ENCODE data around the gene DTWD2. TPM values are rescaled to one million over a fixed set of nuclear protein-coding genes. Genes with fewer than 3 reads are reported as not detected.

DTWD2 gene
- total and polyA plus RNA-seq, 2 of the 4 experiments (the other 2 are of a cell fraction): 1.2 to 1.8 TPM

- H3K9me1 ChIP-seq (ENCODE audit: insufficient read depth, low read length): no peaks in the 10 kb centered on the region
- H3K27ac ChIP-seq (ENCODE audit: insufficient read depth, low read length): no peak overlapping the region
- H4K8ac ChIP-seq (ENCODE audit: low read depth in 2 of 2, low read length in 2 of 2): peak overlapping the region in 1 of 2 experiments; percentile 76; a peak in 3 of 4 replicates
- no peaks in the 10 kb centered on the region for H4K20me1 ChIP-seq (ENCODE audit: insufficient read depth, low read length)
- no peak overlapping the region for H2BK20ac ChIP-seq (ENCODE audit: low read depth, low read length)
- no peaks in the 10 kb centered on the region for H3K9me3 ChIP-seq (ENCODE audit: control insufficient read depth, insufficient read depth, low read length)
- DNase-seq (no peak), ATAC-seq (ENCODE audit: low read depth) (no peak)
- no peaks in the 10 kb centered on the region for H3K4me1 ChIP-seq (ENCODE audit: control insufficient read depth, insufficient read depth, low read length)
- H3K18ac ChIP-seq (ENCODE audit: low read depth, low read length): no peak overlapping the region
- H2AFZ ChIP-seq (replicated peaks; ENCODE audit: low read length, poor library complexity): peak overlapping the region; percentile 96
- BruUV-seq (replicated peaks): no TSS peak
- no peak overlapping the region for H2BK120ac ChIP-seq (ENCODE audit: low read depth, low read length)
- CTCF ChIA-PET: interaction anchor here (0.7 to 2.9 kb wide), 8 partner anchors 9 to 977 kb away, joined by 3 to 31 read pairs (median 3); no protein-coding TSS in a partner anchor
- no peak overlapping the region for H4K5ac ChIP-seq (ENCODE audit: low read depth, low read length)
- TF ChIP-seq ELK1 (IDR thresholded peaks at IDR 0.05; ENCODE audit: borderline replicate concordance, low read depth, low read length) (no peak), MAFK (IDR thresholded peaks at IDR 0.05; ENCODE audit: low read depth, low read length) (no peak), SMC3 (IDR thresholded peaks at IDR 0.05; ENCODE audit: low read depth, low read length) (no peak), NFE2L2 (IDR thresholded peaks at IDR 0.05; ENCODE audit: low read depth, low read length) (no peak), MXI1 (IDR thresholded peaks at IDR 0.05; ENCODE audit: borderline replicate concordance, low read depth, low read length) (no peak), RFX5 (IDR thresholded peaks at IDR 0.05; ENCODE audit: low read depth, low read length) (no peak), USF2 (IDR thresholded peaks at IDR 0.05; ENCODE audit: low read depth, low read length) (no peak), MAZ (IDR thresholded peaks at IDR 0.05; ENCODE audit: borderline replicate concordance, low read depth, low read length) (no peak), CHD1 (IDR thresholded peaks at IDR 0.05; ENCODE audit: low read depth, low read length) (no peak), RAD21 (IDR thresholded peaks at IDR 0.05; ENCODE audit: low read length) (no peak), RCOR1 (IDR thresholded peaks at IDR 0.05; ENCODE audit: insufficient replicate concordance, low read length) (no peak), POLR2A (IDR thresholded peaks at IDR 0.05; ENCODE audit: low read depth, low read length) (no peak), CEBPB (IDR thresholded peaks at IDR 0.05; ENCODE audit: low read depth, low read length) (no peak), BHLHE40 (IDR thresholded peaks at IDR 0.05; ENCODE audit: low read depth, low read length) (no peak)
- no peak overlapping the region for H3K23ac ChIP-seq (ENCODE audit: low read depth, low read length)
- no peaks in the 10 kb centered on the region for H3K27me3 ChIP-seq (ENCODE audit: control insufficient read depth, insufficient read depth, low read length)
- H3K56ac ChIP-seq (ENCODE audit: extremely low read depth, insufficient read depth, low read length): no peak overlapping the region
- no peak overlapping the region for H2AK9ac ChIP-seq (replicated peaks; ENCODE audit: low read depth, low read length, poor library complexity)
- no peaks in the 10 kb centered on the region for H3K36me3 ChIP-seq (ENCODE audit: control insufficient read depth, insufficient read depth, low read length)
- H3K4me2 ChIP-seq (ENCODE audit: low read depth, low read length): peak overlapping the region; percentile 57
- no peak overlapping the region for H2AK5ac ChIP-seq (ENCODE audit: low read depth, low read length)
- in situ Hi-C loops (cut with MboI; ENCODE audit: low sequenced_read_pairs) (loop anchor here (5.0 kb wide), 1 partner anchor 423 kb away; no protein-coding TSS in a partner anchor), dilution Hi-C loops (cut with HindIII; ENCODE audit: low sequenced_read_pairs, unreplicated experiment) (no loop called here), intact Hi-C loops (cut with micrococcal nuclease) (loop anchor here (1.0 to 5.0 kb wide), 5 partner anchors 280 to 446 kb away; partner anchors contain the start of gene TNFAIP8)
- H3K79me1 ChIP-seq (ENCODE audit: low read depth in 1 of 2, low read length in 2 of 2): no peaks in the 10 kb centered on the region
- H2BK5ac ChIP-seq (ENCODE audit: low read depth, low read length, poor library complexity, severe bottlenecking): no peak overlapping the region
- H4K91ac ChIP-seq (ENCODE audit: insufficient read depth, low read depth, low read length): no peak overlapping the region
- H3K14ac ChIP-seq (replicated peaks; ENCODE audit: low read depth, low read length): no peak overlapping the region
- no CpG with 5 or more reads among the region's 9 CpGs for WGBS, 2 experiments (ENCODE audit: extremely low coverage in 2 of 2, insufficient read length in 1 of 2)
- H2BK15ac ChIP-seq (ENCODE audit: low read depth, low read length): no peak overlapping the region
- H3K4me3 ChIP-seq (ENCODE audit: insufficient read depth, low read depth, low read length): peak overlapping the region; percentile 66
- H3K9ac ChIP-seq (ENCODE audit: low read depth, low read length): peak overlapping the region; percentile 7; the same call in 1 of the 2 replicates
- H3K4ac ChIP-seq (ENCODE audit: low read depth, low read length): no peak overlapping the region
- POLR2A ChIA-PET (ENCODE audit: unreplicated experiment): no interaction called here
These were observed 476 bp upstream of the DTWD2 start for GRCh38 chr5:118988866-118989180.
